ENCODE results near the gene FGG. TPM values are rescaled to one million over a fixed set of nuclear protein-coding genes. Genes with fewer than 3 reads are reported as not detected.

Gene FGG
- total RNA-seq, 4 donors from 2014 or later = not detected

DNA sequence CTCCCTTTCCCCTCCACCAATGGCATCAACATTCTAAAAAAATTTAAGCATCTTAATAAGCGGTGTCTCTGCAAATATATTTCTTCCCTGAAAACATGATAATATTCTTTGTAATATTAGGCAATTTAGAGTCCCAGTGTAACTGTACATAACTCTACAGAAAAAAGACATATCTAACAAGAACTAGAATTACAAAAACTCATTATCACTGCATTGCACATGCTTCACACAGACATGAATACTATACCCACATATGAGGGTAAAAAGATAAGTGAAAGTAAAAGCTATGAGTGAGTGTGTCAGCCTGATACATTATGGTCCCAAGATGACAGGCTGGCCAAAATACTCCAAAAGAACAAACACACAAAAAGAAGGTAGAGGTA, 52.0 kb downstream of the FGG start:
- intact Hi-C loops (cut with DNase I; ENCODE audit: low total_unique reads) = no loop called here
- WGBS, 2 donors (ENCODE audit: low coverage in 1 of 2) = 94 to 98% methylated on average over 1 of the region's 1 CpG
- in situ Hi-C loops (cut with MboI; ENCODE audit: low pct_ligation_motif_present in 1 of 4, low pct_unique_long_range_greater_than_20kb in 1 of 4, low sequenced_read_pairs in 3 of 4) = loop anchor here in 2 of 4 donors (25.0 kb wide), 1 partner anchor 802 kb away; no protein-coding TSS in a partner anchor
- no peak for DNase-seq
- H3K4me1 ChIP-seq = peaks cover 0 to 9% (median 0%) of the 10 kb centered on the region in 4 donors
- TF ChIP-seq POLR2A (IDR thresholded peaks at IDR 0.05) = no peak
- TF ChIP-seq CTCF (IDR thresholded peaks at IDR 0.05) = no peak
- TF ChIP-seq POLR2AphosphoS5 (IDR thresholded peaks at IDR 0.05) = no peak
- no peak for TF ChIP-seq EP300 (IDR thresholded peaks at IDR 0.05; ENCODE audit: low read depth)
- H3K9me3 ChIP-seq = no peaks in the 10 kb centered on the region
- H3K36me3 ChIP-seq = no peaks in the 10 kb centered on the region
- no peak overlapping the region for H3K27ac ChIP-seq
- no peaks in the 10 kb centered on the region for H3K27me3 ChIP-seq
- H3K4me3 ChIP-seq = no peak overlapping the region

DNA sequence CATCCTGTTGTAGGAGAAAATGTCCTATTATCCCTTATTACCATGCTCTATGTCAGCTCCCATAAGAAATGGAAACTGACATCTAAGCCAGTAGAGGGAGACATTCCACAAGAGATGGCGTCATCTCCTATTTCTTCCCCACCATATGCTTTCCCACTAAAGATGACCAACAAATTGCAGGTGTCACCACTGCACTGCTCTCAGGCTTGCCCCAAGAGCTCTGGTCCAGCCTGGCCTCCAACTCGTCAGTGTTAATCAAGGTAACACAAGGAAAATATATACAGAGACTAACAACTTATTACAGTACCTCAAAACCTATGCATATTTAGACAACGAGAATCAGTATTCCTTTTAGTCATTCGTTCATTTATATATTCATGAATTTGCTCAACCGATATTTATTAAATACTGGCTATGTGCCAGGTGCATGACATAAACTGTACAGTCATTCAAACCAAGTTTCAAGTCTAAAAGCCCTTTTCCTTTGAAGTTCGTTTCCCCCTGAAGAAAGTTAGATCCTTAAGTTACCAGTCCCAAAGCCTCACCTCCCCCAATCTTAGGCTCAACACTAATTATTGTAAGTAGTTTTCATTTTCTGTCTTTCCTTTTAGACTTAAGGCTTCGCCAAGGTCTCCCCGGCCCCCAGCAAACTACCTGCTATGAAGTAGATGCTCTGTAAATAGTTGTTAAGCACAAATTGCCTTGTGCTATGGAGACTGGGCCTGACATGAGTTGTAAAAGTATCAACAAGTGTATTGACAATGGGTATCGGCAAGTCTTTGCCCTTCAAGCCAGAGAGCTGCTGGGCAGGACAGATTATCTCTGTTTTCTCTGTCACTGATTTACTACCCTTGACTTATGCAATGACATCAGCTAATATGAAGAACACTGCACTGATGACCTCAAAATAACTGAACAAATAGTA, 52.7 kb downstream of the FGG start:
- Histone ChIP-seq H3K36me3 (no peaks in the 10 kb centered on the region), H3K4me1 (peaks cover 0 to 9% (median 0%) of the 10 kb centered on the region in 4 donors), H3K4me3 (no peak overlapping the region), H3K9me3 (no peaks in the 10 kb centered on the region), H3K27me3 (no peaks in the 10 kb centered on the region), H3K27ac (no peak overlapping the region)
- peak; percentile 8 for DNase-seq
- in situ Hi-C loops (cut with MboI; ENCODE audit: low pct_ligation_motif_present in 1 of 4, low pct_unique_long_range_greater_than_20kb in 1 of 4, low sequenced_read_pairs in 3 of 4) (loop anchor here in 3 of 4 donors (10.0 to 25.0 kb wide), 2 partner anchors 55 to 803 kb away; partner anchors contain the start of gene FGG (in 1 of the 3)), intact Hi-C loops (cut with DNase I; ENCODE audit: low total_unique reads) (no loop called here)
- TF ChIP-seq CTCF (IDR thresholded peaks at IDR 0.05) (peak; percentile 48 to 72 (median 53)), POLR2A (IDR thresholded peaks at IDR 0.05) (no peak)
- WGBS, 2 donors (ENCODE audit: low coverage in 1 of 2) = 39 to 45% methylated on average over 7 to 9 of the region's 9 CpGs

GRCh38 chr4:154559141-154559493, 53.3 kb downstream of the FGG start:
- Histone ChIP-seq H3K27me3 (no peaks in the 10 kb centered on the region), H3K36me3 (no peaks in the 10 kb centered on the region), H3K27ac (no peak overlapping the region), H3K4me3 (no peak overlapping the region), H3K9me3 (no peaks in the 10 kb centered on the region), H3K4me1 (peaks cover 0 to 9% (median 0%) of the 10 kb centered on the region in 4 donors)
- no peak for DNase-seq
- 75 to 82% methylated on average over 1 of the region's 1 CpG for WGBS, 2 donors (ENCODE audit: low coverage in 1 of 2)
- in situ Hi-C loops (cut with MboI; ENCODE audit: low pct_ligation_motif_present in 1 of 4, low pct_unique_long_range_greater_than_20kb in 1 of 4, low sequenced_read_pairs in 3 of 4) (loop anchor here in 3 of 4 donors (10.0 to 25.0 kb wide), 2 partner anchors 56 to 803 kb away; partner anchors contain the start of gene FGG (in 1 of the 3)), intact Hi-C loops (cut with DNase I; ENCODE audit: low total_unique reads) (no loop called here)
- no peak for TF ChIP-seq EP300 (IDR thresholded peaks at IDR 0.05; ENCODE audit: low read depth)
- no peak for TF ChIP-seq CTCF (IDR thresholded peaks at IDR 0.05)
- no peak for TF ChIP-seq POLR2AphosphoS5 (IDR thresholded peaks at IDR 0.05)
- TF ChIP-seq POLR2A (IDR thresholded peaks at IDR 0.05) = no peak

Other genes starting within 250 kb of the FGG start
- 10 to 100 TPM in 1 of 4 donors, 1 to 10 TPM in 2, under 1 TPM in 1; 0.60 to 20.6 (median 2.9) TPM for gene DCHS2, start 120.9 kb downstream of the FGG start, total RNA-seq
- 10 to 100 TPM; 22.5 to 48.2 (median 42.9) TPM for gene PLRG1, start 62.3 kb downstream of the FGG start, total RNA-seq
- not detected for gene FGB, start 49.6 kb downstream of the FGG start, total RNA-seq
- not detected for gene FGA, start 21.9 kb downstream of the FGG start, total RNA-seq
- under 1 TPM in 3 of 4 donors, not detected in 1; 0.32 to 0.80 (median 0.41) TPM for gene LRAT, start 131.3 kb upstream of the FGG start, total RNA-seq
- gene RBM46, start 168.6 kb upstream of the FGG start, total RNA-seq = not detected

Measured in transverse colon (tissue), 4 donors.